DMS153 treated with DMSO at 0.1 percent for 48 hours (cell line): ENCODE results near the gene TLCD2.
"Not testable (repeated sequence)": the region's sequence is repeated elsewhere in the genome, so short reads cannot be mapped to it uniquely, and the experiment has no call there.

ENCODE experiments used
- DNase-seq: peaks from one replicate; lab custom pipeline; 2025; ENCODE audit not compliant: unreplicated experiment; lab: John Stamatoyannopoulos, UW

The TLCD2 gene

GRCh38 chr17:1695365-1695764 lies 14.8 kb downstream of the TLCD2 start:
- DNase-seq: no peak

GRCh38 chr17:1693339-1693738 lies 16.8 kb downstream of the TLCD2 start:
- no peak for DNase-seq

GRCh38 chr17:1690544-1691221 lies 19.5 kb downstream of the TLCD2 start:
- no peak for DNase-seq

- DNase-seq: not testable (repeated sequence)
Observed at GRCh38 chr17:1688405-1688804, 21.8 kb downstream of the TLCD2 start.

GRCh38 chr17:1686086-1686485 lies 24.1 kb downstream of the TLCD2 start:
- no peak for DNase-seq

- peak; percentile 73 for DNase-seq
Observed at GRCh38 chr17:1684378-1685189, 25.6 kb downstream of the TLCD2 start, which contains the start of gene PRPF8. Gene PRPF8 (minus strand): TSS chr17:1684867. CDS start chr17:1684571, 296 bp downstream.

- DNase-seq: no peak
Observed at GRCh38 chr17:1683459-1683858, 26.7 kb downstream of the TLCD2 start.

- DNase-seq: no peak
Observed at GRCh38 chr17:1676401-1676800, 33.8 kb downstream of the TLCD2 start.

GRCh38 chr17:1673041-1673785 lies 37.0 kb downstream of the TLCD2 start:
- DNase-seq: no peak

GRCh38 chr17:1663934-1664333 lies 46.2 kb downstream of the TLCD2 start:
- DNase-seq: not testable (repeated sequence)

GRCh38 chr17:1661045-1661444 lies 49.1 kb downstream of the TLCD2 start:
- no peak for DNase-seq

GRCh38 chr17:1658100-1658499 lies 52.1 kb downstream of the TLCD2 start:
- no peak for DNase-seq

GRCh38 chr17:1653735-1654134 lies 56.4 kb downstream of the TLCD2 start:
- DNase-seq: no peak

- DNase-seq: not testable (repeated sequence)
Observed at GRCh38 chr17:1652794-1653193, 57.4 kb downstream of the TLCD2 start.
